Uterine smooth muscle cell (primary cell): ENCODE data around the gene C3orf18. TPM values are rescaled to one million over a fixed set of nuclear protein-coding genes. Genes with fewer than 3 reads are reported as not detected.

ENCODE experiments used
- total RNA-seq: library from RNA; depleted of rRNA; stranded (reverse); fragments of >200 nt; gene quantifications from 2 replicates; pipeline ENCODE4 v1.2.3, GENCODE V29; 2014

The C3orf18 gene
- total RNA-seq = 12.9 and 20.2 TPM in 2 replicates

DNA sequence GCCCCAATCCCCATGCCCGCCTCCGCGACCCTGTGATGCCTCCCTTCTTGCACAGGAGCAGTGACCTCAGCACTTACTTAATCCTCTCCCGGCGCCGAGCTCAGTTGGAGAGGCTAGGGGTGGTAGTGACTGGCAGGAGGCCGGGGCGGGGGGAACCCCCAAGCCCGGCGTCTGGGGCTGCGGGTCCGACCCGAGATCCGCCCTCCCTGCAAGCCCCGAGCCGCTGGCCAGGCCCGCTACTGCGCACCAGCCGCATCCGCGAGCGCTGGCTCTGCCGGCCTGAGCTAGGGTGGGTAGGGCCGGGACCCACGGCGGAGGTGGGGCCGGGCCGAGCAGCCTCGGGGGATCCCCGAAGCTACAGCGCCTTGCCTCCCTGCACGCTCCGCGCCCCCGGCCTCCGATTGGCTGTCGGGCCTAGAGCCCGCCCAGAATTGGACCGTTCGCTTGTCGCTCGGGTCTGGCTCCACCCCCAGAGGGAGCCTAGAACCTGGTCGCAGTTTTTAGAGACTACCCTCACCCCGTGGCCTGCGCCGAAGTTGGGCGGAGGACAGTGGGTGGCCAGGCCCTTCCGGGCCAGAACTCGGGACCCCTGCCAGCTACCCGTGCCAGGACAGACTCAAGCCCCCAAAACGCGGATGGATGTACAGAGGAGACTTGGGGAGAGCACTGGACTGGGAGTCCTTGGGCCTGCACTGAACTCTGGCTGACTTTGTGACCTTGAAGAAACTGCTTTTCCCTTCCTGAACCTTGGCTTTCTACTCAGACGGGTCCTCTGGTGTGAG, at the start of gene C3orf18:
Gene C3orf18 (minus strand): TSS at position 362 of the 782 bp plus-strand sequence. CDS start 2,048 bp downstream, outside the sequence.

DNA sequence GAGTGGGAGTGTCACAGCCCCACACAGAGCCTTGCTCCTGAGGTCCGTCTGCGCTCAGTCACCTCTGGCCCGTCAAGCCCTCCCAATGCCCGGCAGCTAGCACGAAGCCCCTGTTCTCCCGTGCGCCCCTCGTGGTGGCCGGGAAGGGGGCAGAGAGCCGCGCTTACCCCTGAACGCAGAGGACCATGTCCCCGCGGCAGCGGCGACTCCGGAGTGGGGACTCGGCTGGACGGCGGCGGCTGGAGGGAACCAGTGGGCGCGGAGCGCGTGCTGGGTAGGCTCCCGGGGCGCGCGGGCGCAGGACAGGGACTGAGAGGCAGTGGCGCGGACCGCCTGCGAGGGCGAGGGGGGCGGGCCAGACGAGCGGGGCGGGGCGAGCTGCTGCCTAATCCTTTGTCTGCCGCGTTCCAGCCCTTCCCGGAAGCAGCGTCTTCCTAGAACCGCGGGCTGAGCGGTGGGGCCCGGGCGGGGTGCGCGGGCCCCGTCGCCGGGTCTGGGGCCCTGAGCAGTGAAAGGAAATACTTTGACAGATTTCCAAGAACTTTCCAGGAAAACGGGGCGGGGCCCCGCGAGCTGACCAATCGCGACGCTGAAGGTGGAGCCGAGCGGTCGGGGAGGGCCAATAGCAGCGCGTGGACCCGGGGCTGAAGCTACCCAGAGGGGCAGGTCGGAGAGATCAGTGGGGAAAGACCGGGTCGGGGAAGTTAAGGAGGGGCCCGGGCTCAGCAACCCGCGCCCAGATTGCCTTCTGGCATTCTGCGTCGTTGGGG, 44.1 kb upstream of the C3orf18 start, which contains the start of gene CISH:
Gene CISH (minus strand): TSS at position 311 of the 770 bp plus-strand sequence. CDS start 124 bp downstream, at position 187.

GRCh38 chr3:50568947-50569749, 1.6 kb upstream of the C3orf18 start, which contains the start of gene HEMK1:
TSS of gene HEMK1 (plus strand) at chr3:50569522. CDS start at chr3:50571105, 1,583 bp downstream.

Other genes starting within 250 kb of the C3orf18 start
- 65.6 and 66.0 TPM in 2 replicates for gene HYAL2, start 245.0 kb downstream of the C3orf18 start, total RNA-seq
- 17.0 and 17.6 TPM in 2 replicates for gene TUSC2, start 239.5 kb downstream of the C3orf18 start, total RNA-seq
- 36.9 and 42.8 TPM in 2 replicates for gene RASSF1, start 226.9 kb downstream of the C3orf18 start, total RNA-seq
- 1.2 and 2.3 TPM in 2 replicates for gene ZMYND10, start 222.0 kb downstream of the C3orf18 start, total RNA-seq
- gene NPRL2, start 217.0 kb downstream of the C3orf18 start, total RNA-seq = 23.8 and 27.6 TPM in 2 replicates
- 31.2 and 39.6 TPM in 2 replicates for gene CYB561D2, start 216.9 kb downstream of the C3orf18 start, total RNA-seq
- gene TMEM115, start 208.2 kb downstream of the C3orf18 start, total RNA-seq = 38.7 and 44.0 TPM in 2 replicates
- gene CACNA2D2, start 64.1 kb downstream of the C3orf18 start, total RNA-seq = under 0.01 TPM in 2 replicates
- gene HEMK1, start 1.8 kb upstream of the C3orf18 start, total RNA-seq = 24.0 and 30.0 TPM in 2 replicates
- gene CISH, start 44.0 kb upstream of the C3orf18 start, total RNA-seq = 0.44 and 0.62 TPM in 2 replicates
- gene MAPKAPK3, start 49.4 kb upstream of the C3orf18 start, total RNA-seq = 15.2 and 15.6 TPM in 2 replicates
- under 0.01 and 0.12 TPM in 2 replicates for gene DOCK3, start 107.2 kb upstream of the C3orf18 start, total RNA-seq